ENCODE data around the gene NFU1.

NFU1 gene

DNA sequence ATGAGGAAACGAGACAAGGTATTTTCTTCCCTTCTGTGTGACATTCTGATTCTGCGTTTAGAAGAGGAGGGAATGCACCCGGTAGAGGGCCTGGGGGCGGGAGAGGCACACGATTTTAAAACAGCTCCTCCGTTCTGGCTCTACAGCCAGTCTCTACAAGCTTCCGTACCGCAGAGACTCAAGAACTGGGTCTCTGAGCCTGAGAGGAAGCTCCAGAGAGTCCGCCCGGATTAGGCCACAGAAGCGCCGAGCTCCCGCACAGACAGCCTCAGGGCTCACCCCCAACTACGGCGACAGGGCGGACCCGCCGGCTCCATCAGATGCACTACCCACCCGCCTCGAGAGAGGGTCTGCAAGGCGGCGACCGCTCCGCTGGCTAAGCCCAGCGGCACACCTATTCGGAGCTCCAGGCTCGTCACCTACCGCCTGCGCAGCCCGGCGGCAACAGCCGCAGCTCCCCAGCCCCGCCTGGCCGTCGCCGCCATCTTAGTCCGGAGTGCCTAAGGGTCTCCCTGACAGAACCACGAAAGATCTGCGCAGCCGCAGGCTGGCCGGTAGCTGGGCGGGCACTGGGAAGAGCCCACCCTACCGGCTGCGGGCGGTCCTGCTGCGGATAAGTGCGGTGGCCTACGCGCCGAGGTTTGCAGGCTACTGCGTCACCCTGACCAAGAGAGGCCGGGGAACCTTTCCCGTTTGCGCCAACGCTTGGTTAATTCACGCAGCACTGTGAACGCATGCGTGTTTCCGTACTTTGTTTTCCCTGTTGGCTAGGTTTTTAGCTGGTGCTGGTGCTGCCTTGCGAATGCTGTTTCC, at the start of gene NFU1:
Gene NFU1 (minus strand): TSS at position 498 of the 813 bp plus-strand sequence. CDS start 13 bp downstream, at position 485.
- peak; percentile 84 for DNase-seq (ENCODE audit: low read depth, low spot score)

DNA sequence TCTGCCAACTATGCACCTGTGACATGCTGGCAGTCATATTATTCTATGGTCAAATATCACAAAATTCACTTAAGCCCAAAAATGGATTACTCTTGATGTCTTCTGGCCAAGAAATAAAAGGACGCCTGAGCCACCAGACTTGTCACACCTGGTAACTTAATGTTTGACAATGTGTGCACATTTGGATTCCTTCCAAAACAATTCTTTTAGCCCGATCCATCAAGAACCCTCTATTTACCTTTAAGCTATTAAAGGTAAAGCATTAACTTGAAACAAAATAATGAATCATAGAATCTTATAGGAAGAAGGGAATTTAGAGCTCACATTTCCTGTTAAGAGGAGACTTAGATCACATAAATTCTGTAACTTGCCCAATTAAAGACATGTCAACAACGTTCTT, 46.5 kb upstream of the NFU1 start:
- no peak for DNase-seq (ENCODE audit: low read depth, low spot score)

DNA sequence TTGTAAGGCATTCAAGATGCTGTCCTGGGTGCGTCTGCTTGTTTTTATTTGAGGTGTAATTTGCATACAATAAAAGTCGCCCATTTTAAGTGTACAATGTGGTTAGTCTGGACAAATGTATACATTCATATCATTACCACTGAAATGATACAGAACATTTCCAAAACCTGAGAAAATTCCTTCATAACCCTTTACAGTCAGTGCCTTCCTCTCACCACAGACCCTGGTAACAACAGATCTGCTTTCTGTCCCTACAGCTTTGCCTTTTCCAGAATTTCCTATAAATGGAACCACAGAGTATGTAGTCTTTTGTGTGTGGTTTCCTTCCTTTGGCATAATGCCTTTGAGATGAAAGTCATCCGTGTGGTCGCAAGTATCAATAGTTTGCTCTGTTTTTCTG, 45.8 kb upstream of the NFU1 start:
- DNase-seq (ENCODE audit: low read depth, low spot score) = no peak

DNA sequence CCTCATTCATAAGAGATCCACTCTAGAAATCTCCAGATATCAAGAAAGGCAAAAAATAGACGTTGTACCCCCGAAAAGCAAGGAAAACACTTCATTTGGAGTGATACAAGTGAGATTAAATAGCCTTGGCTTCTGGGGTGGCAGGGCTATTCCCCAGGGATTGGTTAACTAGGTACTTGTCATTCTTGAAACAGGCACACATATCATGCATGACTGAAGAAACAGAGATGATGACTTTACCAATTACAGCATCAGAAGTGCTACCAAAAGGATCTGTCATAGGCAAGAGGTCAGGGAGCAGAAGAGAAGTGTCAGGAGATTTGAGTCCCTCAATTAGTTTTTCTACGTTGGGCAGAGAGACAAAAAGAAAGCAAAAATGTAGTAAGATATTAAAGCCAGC, 45.2 kb upstream of the NFU1 start:
- no peak for DNase-seq (ENCODE audit: low read depth, low spot score)

DNA sequence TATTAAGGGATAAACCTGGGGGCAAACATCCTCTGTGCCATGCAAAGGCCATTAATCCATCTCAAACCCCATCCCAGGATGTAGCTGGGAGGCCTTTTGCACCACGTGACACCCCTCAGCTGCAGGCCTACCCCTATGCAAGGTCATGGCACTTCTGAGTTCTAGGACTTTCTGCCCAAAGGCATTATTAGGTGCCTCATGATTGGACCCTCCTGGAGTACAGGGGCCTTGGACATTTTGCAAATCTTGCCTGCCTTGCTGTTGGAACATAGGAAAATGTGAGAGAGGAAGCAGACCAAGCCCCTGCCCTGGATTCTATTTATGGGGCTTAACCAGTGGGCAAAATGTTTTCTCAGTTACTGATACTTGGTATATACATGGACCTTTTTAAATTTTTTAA, 44.2 kb upstream of the NFU1 start:
- DNase-seq (ENCODE audit: low read depth, low spot score) = no peak

DNA sequence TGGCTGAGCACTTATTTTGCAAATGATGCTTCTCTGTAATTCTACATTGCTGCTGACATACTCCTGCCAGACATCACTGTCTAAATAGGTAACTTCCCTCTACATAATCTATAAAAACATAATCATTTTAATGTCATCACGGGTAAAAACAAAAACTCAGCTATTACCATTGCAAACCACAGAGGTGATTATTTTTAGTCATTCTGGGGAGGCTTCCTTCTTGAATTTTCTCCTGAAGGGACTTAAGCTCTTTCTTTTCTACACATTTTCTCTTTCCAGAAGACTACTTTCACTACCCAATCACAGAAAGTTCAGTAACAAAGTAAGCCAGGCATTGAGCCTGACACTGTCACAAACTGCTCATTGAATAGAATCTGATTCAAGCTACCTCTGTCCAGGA, 40.4 kb upstream of the NFU1 start:
- no peak for DNase-seq (ENCODE audit: low read depth, low spot score)

DNA sequence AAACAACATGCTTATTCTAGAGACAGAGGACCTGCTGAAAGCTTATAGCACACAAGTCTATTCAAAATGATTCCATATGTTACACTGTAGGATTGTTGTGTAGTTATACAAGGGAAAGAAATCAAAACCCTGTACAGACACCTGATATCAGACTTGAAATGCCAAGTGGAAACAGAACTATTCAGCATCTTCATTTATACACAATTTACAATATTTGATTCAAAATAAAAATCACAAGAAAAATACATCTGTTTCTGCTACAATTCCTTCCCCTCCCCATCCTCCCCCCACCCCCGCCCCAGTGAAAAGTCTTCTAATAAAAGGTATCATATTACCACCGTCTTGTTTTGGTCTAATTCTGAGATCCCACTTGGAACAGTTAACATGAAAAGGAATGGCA, 37.5 kb upstream of the NFU1 start:
- no peak for DNase-seq (ENCODE audit: low read depth, low spot score)

DNA sequence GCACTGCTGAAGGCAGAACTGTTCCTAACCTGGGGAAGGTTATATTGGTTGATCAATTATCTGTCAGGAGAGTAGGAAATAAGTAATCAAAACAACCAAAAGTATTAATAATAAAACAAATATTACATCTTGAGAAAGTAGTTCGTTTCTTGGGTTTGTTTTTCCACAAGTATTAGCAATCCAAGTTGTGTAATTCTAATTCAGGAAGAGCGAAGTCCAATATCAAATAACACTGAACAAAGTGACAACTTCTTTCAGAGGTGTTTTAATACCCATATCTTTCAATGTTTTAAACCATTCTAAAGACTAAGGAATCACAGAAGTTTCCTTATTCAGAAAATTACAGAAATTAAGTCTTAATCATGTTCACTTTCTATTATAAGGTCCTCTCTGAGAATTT, 34.6 kb upstream of the NFU1 start:
- DNase-seq (ENCODE audit: low read depth, low spot score) = no peak

DNA sequence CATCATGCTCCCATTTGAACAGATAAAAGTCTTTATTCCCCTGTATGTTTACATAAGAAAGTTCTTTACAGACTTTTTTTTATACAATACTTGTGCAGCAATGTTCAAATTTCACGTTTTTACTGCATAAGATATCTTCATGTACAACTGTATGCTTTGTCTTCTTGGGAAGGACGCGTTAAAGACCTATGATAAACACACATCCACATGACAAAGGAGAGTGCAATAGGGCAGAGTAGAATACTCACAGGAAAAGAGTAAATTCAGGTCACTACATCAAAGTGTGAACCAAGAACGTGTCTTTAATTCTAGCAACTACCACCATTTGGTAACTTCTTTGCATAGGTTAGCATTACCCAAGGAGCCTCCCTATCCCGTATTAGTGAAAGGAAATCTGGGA, 33.7 kb upstream of the NFU1 start:
- no peak for DNase-seq (ENCODE audit: low read depth, low spot score)

DNA sequence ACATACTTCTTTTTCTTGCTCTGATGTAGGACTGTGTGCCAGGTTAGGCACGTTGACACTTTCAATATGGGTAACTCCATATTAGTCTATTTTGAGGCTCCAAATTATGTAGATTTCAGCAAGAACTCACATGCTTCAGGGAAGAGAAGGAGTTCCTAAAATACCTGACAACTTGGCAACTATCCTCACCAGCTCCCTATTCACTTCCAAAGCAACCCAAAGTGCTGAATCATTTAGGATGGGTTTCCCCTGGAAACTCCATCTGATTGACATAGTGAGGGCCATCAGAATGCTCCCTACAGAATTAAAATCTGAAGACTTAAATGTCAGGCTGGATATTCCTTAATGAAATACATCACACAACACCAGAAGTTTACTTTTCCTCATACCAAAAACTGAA, 32.5 kb upstream of the NFU1 start:
- DNase-seq (ENCODE audit: low read depth, low spot score) = no peak

DNA sequence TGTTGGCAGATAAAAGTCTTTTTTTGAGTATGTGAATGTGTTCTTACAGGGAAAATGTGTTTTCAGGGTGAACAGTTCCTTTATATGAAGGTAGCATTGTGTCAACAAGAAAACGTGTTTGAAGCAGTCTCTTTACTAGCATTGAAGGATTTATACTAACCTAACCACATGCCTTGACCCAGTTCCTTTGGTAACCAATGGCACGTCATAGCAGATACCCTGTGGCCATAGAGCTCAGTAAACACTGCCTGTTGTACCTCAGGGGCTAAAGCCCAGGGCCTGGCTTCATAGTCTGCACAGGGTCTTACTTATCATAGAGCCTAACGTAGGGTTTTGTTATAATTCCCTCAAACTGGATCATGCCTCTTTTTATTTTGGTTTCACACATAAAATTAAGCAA, 32.1 kb upstream of the NFU1 start:
- no peak for DNase-seq (ENCODE audit: low read depth, low spot score)

DNA sequence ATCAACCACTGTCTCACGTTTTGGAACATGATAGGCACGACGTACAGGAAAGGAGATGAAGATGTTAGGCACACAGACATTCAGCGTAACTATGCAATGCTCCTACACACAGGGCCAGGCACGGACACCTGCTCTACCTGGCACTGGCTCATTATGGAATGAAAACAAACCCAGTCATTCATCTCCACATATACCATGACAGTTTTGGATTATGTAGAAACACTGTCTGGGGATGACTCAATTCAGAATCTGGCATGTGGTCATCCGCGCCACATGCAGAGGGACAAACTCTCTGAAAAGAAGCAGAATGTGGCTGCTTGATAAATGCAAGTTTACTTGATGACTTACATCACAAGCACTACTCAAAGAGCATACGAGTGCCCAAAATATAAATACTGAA, 29.5 kb upstream of the NFU1 start:
- DNase-seq (ENCODE audit: low read depth, low spot score) = no peak

DNA sequence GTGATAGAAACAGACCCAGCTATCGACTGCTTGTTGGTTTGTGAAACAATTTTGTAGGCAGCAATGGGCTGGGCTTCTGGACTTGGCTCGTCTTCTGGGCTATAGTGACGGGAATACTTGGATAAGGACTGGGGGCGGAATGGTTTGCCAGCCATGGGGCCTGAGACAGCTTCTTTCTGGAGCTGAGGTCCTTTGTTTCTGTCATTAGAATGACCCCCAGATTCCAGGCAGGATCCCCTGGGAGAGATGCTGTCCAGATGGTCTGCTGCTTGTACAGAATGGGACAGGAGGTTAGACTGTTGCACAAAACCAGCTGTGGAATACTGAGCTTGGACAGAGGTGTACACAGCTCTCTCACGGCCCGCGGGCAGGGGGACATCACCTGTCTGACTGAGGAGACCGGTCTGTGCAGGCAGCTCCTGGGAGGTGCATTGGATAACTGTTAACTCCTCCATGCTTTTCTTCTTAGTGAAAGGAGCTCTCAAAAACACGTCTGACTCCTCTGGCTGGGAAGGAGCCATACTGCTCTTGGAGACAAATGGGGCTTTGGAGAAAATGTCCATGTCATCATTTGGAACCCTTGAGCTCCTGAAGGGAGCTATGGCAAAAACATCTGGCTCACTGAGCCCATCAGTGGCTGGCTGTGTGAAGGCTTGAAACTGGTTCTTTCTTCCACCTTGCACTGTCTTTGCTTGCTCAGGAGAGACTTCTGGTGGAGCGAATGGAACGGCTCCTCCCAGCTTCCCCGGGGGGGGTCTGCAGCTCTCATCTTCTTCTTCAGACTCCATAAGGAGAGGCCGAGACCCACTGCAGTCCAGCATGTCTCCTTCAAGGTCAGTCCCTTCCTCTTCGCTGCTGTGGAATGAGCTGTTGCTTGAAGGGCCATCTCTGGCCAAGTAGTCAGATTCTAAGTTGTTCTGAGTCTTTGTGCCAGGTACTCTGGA, 28.6 kb upstream of the NFU1 start:
- DNase-seq (ENCODE audit: low read depth, low spot score) = no peak

DNA sequence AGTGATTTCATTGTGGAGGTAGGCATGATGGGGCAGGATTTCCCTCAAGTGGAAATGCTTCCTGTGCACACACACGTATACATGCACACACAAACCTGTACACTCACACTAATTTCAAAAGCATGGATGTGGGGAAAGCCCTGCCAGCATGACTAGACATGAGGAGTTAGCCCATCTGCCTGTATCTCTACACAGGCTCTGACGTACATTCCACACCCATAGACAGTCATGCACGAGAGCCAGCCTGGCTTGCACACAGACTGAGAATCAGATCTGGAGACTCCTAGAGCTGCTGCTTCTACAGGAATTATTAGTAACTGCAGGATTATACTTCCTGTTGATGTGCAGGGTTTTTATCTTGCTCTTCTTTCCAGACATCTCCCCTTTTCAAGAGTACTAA, 27.3 kb upstream of the NFU1 start:
- no peak for DNase-seq (ENCODE audit: low read depth, low spot score)

DNA sequence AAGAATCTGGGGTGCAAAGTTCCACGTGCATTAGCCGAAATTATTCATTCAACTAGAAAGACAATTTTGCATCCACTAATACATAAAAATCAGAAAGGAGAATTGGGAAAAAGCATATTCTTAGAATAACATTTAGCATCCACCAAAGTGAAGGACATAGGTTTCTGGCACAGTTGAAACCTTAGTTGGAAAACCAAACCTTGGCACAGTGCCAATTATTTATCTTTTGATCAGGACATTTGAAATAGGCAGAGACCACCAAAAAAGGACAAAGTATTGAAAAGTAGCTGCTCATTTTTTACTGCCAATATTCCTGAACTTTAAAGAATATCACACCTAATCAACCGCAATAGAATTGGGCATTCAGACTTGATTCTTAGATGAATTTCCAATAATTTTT, 25.5 kb upstream of the NFU1 start:
- DNase-seq (ENCODE audit: low read depth, low spot score) = no peak

DNA sequence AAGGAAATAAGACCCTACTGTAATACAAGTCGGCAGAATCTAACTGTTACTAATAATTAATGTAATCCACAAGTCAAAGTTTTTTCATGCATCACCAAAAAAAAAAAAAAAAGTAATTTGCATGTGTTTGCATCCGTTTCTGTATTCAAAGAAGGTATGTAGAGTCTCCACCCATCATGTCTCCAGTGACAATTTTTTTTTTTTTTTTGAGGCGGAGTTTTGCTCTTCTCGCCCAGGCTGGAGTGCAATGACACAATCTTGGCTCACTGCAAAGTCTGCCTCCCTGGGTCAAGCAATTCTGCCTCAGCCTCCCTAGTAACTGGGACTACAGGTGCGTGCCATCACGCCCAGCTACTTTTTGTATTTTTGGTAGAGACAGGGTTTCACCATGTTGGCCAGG, 24.2 kb upstream of the NFU1 start:
- DNase-seq (ENCODE audit: low read depth, low spot score) = no peak

DNA sequence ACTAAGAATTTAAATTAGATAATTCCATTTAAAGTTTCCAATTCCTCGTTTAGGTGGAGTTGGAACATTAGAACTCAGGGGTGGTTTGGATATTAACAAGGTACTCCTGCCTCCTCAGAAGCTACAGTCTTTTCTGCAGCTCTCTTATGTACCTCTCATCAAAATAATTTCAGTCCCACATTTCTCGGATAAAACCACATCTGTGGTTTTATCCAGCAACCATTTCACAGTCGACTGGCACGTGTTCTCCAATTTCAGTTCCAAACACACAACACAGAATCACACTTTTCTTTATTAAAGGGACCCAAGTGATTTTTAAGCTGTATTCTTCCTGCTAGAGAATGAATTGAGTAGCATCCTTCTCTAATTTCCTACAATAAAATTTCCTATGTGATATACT, 22.7 kb upstream of the NFU1 start:
- DNase-seq (ENCODE audit: low read depth, low spot score) = no peak

DNA sequence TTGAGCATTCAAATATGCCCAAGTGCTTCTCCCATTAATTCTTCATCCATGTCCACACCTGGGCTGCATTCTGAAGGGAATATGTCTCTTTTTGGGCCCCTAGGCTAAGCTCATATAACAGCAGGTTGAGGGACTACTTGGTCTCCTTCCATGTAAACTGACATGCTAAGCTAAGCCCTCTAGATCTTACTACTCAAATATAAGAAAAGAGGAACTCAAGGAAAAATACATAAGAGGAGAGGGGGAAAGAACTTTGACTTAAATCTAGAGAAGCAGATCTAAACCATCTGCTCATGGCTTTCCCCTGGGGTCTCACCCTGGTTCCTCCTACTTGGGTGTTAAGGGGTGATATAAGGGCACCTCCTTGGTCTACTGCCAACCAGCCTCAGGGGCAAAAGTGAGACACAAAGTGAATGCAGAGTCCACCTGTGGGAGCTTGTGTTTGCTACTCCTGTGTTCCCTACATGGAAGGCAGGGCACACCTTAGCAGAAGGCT, 19.8 kb upstream of the NFU1 start:
- no peak for DNase-seq (ENCODE audit: low read depth, low spot score)

DNA sequence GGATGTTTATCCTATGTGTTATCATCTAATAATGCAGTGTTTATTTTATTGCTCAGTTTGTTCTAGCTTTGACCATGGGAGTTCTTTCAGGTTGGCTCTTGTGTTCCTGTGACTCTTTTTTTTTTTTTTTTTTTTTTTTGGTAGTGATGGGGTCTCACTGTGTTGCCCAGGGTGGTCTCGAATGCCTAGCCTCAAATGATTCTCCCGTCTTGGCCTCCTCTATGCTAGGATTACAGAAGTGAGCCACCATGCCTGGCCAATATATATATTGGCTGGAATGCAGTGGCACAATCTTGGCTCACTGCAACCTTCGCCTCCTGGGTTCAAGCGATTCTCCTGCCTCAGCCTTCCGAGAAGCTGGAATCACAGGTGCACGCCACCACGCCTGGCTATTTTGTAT, 18.9 kb upstream of the NFU1 start:
- DNase-seq (ENCODE audit: low read depth, low spot score) = no peak

DNA sequence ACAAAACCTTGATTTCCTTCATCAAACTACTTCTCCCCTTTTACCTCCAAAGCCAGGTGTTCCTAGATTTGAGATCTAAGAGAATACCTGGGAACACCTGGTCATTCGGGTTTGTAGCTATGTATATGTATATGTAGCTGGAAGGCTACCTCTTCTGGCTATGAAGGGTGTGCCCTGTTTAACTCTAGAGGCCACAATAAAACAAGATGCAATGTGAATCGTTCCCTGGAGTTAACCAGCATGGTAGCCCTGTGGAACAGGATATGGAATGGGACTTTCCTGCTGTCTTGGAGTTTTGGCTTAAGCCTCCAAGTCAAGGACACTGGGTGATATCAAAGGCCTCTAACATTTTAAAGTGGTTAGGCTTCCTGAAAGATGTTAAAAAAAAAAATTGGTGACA, 17.7 kb upstream of the NFU1 start:
- no peak for DNase-seq (ENCODE audit: low read depth, low spot score)

DNA sequence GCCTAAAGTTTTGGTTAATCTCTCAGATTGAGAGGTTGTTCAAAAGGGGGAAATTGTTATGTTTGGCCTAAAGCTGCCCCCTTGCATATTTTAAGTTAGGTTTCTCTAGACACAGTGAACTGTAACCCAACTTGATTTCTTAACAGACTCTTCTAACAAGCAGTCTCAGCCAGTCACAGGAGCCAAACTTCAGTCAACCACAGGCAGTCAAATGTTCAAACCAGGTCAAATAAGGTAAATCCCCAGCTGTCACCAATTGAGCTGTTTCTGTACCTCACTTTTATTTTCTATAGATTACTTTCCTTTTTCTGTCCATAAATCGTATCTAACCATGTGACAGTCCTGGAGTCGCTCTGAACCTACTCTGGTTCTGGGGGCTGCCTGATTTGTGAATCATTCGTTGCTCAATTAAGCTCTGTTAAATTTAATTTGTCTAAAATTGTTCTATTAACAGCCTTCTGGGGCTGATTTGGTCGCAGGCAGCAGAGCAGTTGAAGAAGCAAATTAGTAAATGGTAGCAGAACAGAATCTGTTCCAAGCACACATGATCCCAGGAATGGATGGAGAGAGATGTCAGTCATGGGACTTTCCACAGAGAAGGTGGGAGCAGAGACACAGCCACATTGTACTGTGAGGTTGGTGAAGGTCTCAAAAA, 16.4 kb upstream of the NFU1 start:
- no peak for DNase-seq (ENCODE audit: low read depth, low spot score)

DNA sequence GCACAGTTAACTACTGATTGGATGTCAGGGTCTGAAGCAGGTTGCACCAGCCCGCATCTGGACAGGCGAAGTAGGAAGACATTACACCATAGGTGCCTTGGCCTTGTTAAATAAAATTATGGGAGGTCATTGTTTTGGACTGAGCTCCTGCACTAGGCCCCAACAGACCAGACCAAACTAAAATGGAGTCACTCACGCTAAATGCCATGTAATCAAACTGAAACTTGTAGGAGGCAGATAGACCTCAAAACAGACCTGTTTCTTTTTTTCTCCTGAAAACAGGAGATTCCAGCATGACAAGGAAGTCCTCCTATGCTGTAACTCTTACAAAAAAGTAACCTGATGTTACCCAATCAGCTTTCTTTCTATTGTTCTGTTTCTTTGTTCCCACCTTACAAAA, 15.5 kb upstream of the NFU1 start:
- no peak for DNase-seq (ENCODE audit: low read depth, low spot score)

Measured in smooth muscle cell of the brain vasculature (primary cell).